Right lobe of liver (tissue), 4 donors: ENCODE measurements around the gene CAND1.

Source experiments
- POLR2A ChIP-seq: fragments of 450-650 bp; IDR thresholded peaks from one replicate; pipeline ENCODE4 v1.6.1; 2017; ENCODE audit warnings: antibody characterized with exemption, mild to moderate bottlenecking
- TF ChIP-seq, protein P1 (sequence below), 4 donors: fragments of 200-600 bp in 3 of 4; fragments of 450-650 bp in 1 of 4; IDR thresholded peaks; one replicate each; pipeline versions ENCODE4 v1.5.1 to v1.8.0; 2016 to 2022; ENCODE audit warnings: antibody characterized with exemption in 4 of 4, mild to moderate bottlenecking in 2 of 4
- donor health status: DM: no; HTN: no; CAD: no.
- donor health status: DM: no; HTN: no; CAD: no.
- donor health status: DM: no; HTN: yes; CAD: no.

DNA sequence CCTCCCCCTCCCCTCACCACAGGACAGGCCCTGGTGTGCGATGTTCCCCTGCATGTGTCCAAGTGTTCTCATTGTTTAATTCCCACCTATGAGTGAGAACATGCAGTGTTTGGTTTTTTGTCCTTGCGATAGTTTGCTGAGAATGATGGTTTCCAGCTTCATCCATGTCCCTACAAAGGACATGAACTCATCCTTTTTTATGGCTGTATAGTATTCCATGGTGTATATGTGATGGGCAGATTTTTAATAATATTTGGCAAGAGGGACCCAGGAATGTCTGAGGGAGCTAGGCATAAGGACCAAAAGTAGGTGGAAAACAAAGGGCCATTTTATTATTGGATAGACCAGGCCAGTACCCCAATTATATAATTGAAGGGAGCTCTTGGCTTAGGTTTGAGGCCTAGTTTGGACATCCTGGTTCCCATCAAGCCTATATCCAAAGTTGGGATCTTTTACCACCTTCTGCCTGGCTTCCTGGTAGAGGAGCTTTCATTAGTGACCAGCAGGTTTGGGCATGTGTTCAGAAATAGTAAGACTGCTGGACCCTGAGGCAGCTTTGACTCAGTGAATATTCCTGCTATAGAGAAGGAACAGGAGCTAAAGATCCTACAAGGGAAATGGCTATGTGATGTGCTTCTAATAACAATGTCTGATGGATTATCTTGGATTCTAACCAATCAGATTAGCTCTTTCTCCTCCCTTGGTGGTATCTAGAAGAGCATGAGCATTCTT is 76.0 kb downstream of the CAND1 start:
- TF ChIP-seq, protein P1, sequence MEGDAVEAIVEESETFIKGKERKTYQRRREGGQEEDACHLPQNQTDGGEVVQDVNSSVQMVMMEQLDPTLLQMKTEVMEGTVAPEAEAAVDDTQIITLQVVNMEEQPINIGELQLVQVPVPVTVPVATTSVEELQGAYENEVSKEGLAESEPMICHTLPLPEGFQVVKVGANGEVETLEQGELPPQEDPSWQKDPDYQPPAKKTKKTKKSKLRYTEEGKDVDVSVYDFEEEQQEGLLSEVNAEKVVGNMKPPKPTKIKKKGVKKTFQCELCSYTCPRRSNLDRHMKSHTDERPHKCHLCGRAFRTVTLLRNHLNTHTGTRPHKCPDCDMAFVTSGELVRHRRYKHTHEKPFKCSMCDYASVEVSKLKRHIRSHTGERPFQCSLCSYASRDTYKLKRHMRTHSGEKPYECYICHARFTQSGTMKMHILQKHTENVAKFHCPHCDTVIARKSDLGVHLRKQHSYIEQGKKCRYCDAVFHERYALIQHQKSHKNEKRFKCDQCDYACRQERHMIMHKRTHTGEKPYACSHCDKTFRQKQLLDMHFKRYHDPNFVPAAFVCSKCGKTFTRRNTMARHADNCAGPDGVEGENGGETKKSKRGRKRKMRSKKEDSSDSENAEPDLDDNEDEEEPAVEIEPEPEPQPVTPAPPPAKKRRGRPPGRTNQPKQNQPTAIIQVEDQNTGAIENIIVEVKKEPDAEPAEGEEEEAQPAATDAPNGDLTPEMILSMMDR (IDR thresholded peaks at IDR 0.05), result no peak
- TF ChIP-seq POLR2A, result no peak
